ENCODE results near the gene BCKDK.

BCKDK gene

DNA sequence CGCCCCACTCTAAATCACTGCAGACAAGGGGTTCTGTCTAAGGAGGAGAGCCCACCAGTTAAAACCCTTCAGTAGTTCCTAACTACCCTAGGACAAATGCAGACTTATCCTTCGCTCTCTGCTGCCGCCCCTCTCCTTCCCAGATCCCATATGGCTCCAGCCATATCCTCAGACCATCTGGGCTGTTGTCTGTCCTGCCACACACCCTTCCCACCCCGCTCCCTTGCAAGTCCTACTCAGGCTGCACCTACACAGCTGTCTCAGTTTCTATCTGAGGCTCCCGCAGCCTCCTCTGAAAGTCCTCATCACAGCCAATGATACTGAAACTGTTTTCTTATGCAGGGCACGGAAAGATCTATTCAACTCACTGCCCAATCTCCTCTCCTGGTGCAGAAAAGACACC is 720 bp upstream of the BCKDK start:
- TF ChIP-seq ZNF324 (tag by site-specific recombination; IDR thresholded peaks at IDR 0.05) (no peak), ZNF600 (tag by site-specific recombination; IDR thresholded peaks at IDR 0.05) (peak; percentile 51)
- Histone ChIP-seq H3K9me3 (ENCODE audit: control insufficient read depth, insufficient read depth, low read depth, low read length) (no peaks in the 10 kb centered on the region), H3K4me1 (ENCODE audit: control insufficient read depth, insufficient read depth, low read length) (no peaks in the 10 kb centered on the region; the same call in none of the 2 replicates), H3K36me3 (ENCODE audit: control insufficient read depth in 2 of 2, insufficient read depth in 1 of 2, low read length in 2 of 2) (peaks cover 0 to 33% of the 10 kb centered on the region in 2 experiments; a peak in 1 of 3 replicates), H3K27ac (ENCODE audit: extremely low read depth, low read depth, low read length) (no peak overlapping the region; the same call in 1 of the 2 replicates), H3K4me3 (ENCODE audit: low read depth, low read length) (no peak overlapping the region)
- CTCF ChIA-PET: interaction anchor here (1.4 kb wide), 1 partner anchor 33 kb away, joined by 3 read pairs; no protein-coding TSS in a partner anchor
- POLR2A ChIA-PET: interaction anchor here (0.6 to 2.0 kb wide), 6 partner anchors 10 to 89 kb away, joined by 3 to 6 read pairs (median 4); partner anchors contain the start of genes KAT8, ZNF646 and ZNF668

DNA sequence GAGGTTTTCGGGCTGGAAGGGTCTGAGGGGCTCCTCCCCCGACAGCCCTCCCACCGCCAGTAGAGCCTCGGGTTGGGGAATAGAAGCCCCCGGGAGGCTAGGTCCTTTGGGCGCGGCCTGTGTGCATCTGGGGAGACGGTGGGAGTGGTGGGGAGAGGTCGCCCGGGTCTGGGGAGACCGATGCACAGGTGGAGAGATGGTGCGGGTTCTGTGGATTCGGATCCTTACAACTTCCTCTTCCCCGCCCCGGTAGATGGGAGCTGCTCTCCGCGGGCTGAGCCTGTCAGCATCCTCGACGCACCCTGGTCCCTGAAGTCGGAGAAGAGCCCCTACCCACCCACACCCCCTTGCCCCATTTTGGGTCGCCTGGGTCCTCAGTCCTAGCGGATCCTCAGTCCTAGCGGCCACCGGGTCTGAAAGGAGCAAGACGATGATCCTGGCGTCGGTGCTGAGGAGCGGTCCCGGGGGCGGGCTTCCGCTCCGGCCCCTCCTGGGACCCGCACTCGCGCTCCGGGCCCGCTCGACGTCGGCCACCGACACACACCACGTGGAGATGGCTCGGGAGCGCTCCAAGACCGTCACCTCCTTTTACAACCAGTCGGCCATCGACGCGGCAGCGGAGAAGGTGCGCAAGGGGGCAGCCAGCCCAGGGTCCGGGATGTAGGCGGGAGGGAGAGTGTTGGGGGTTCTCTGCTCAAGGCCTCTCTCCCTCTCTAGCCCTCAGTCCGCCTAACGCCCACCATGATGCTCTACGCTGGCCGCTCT is 790 bp downstream of the BCKDK start:
- TF ChIP-seq KLF9 (tag by site-specific recombination; IDR thresholded peaks at IDR 0.05; ENCODE audit: low read depth): peak; percentile 10
- TF ChIP-seq, protein P1, sequence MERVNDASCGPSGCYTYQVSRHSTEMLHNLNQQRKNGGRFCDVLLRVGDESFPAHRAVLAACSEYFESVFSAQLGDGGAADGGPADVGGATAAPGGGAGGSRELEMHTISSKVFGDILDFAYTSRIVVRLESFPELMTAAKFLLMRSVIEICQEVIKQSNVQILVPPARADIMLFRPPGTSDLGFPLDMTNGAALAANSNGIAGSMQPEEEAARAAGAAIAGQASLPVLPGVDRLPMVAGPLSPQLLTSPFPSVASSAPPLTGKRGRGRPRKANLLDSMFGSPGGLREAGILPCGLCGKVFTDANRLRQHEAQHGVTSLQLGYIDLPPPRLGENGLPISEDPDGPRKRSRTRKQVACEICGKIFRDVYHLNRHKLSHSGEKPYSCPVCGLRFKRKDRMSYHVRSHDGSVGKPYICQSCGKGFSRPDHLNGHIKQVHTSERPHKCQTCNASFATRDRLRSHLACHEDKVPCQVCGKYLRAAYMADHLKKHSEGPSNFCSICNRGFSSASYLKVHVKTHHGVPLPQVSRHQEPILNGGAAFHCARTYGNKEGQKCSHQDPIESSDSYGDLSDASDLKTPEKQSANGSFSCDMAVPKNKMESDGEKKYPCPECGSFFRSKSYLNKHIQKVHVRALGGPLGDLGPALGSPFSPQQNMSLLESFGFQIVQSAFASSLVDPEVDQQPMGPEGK (tag by site-specific recombination; IDR thresholded peaks at IDR 0.05): peak; percentile 14; the same call in 1 of the 2 replicates
- no peak for TF ChIP-seq ZNF140 (tag by site-specific recombination; IDR thresholded peaks at IDR 0.05)
- TF ChIP-seq ZNF324 (tag by site-specific recombination; IDR thresholded peaks at IDR 0.05): no peak
- POLR2A ChIA-PET: interaction anchor here (1.0 to 1.1 kb wide), 2 partner anchors 9 to 33 kb away, joined by 3 to 4 read pairs; partner anchors contain the start of gene KAT8
- Histone ChIP-seq H3K4me3 (ENCODE audit: low read depth, low read length) (peak overlapping the region; percentile 94), H3K36me3 (ENCODE audit: control insufficient read depth in 2 of 2, insufficient read depth in 1 of 2, low read length in 2 of 2) (peaks cover 0 to 43% of the 10 kb centered on the region in 2 experiments; a peak in 1 of 3 replicates), H3K27ac (ENCODE audit: extremely low read depth, low read depth, low read length) (peak overlapping the region; percentile 76; the same call in 1 of the 2 replicates), H3K4me1 (ENCODE audit: control insufficient read depth, insufficient read depth, low read length) (no peaks in the 10 kb centered on the region; the same call in none of the 2 replicates), H3K9me3 (ENCODE audit: control insufficient read depth, insufficient read depth, low read depth, low read length) (no peaks in the 10 kb centered on the region)
- CTCF ChIA-PET: interaction anchor here (0.7 to 0.8 kb wide), 2 partner anchors 33 to 224 kb away, joined by 3 read pairs; no protein-coding TSS in a partner anchor

DNA sequence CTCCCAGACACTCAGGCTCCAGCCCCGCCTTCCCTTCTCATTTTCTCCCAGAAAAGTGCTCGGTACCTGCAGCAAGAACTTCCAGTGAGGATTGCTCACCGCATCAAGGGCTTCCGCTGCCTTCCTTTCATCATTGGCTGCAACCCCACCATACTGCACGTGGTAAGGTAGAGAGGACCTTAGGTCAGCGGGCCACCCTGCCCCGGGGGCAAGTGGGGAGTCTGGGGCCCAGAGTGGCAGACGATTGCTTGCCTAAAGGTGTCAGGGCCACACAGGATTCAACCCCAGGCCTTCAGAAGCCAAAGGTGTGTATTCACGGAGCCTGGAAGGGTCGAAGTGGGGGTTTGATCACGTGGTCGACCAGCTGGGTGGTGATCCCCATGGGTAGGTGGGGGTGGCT is 1.4 kb downstream of the BCKDK start:
- Histone ChIP-seq H3K4me1 (ENCODE audit: control insufficient read depth, insufficient read depth, low read length) (no peaks in the 10 kb centered on the region; the same call in none of the 2 replicates), H3K9me3 (ENCODE audit: control insufficient read depth, insufficient read depth, low read depth, low read length) (no peaks in the 10 kb centered on the region), H3K27ac (ENCODE audit: extremely low read depth, low read depth, low read length) (no peak overlapping the region), H3K4me3 (ENCODE audit: low read depth, low read length) (no peak overlapping the region), H3K36me3 (ENCODE audit: control insufficient read depth in 2 of 2, insufficient read depth in 1 of 2, low read length in 2 of 2) (peaks cover 0 to 43% of the 10 kb centered on the region in 2 experiments; a peak in 1 of 3 replicates)
- ChIA-PET CTCF (interaction anchor here (0.5 to 0.8 kb wide), 2 partner anchors 32 to 224 kb away, joined by 3 to 4 read pairs; no protein-coding TSS in a partner anchor), POLR2A (interaction anchor here (1.0 to 1.1 kb wide), 2 partner anchors 8 to 33 kb away, joined by 3 to 4 read pairs; partner anchors contain the start of gene KAT8)
- TF ChIP-seq PRDM1 (tag by site-specific recombination; IDR thresholded peaks at IDR 0.05): no peak

DNA sequence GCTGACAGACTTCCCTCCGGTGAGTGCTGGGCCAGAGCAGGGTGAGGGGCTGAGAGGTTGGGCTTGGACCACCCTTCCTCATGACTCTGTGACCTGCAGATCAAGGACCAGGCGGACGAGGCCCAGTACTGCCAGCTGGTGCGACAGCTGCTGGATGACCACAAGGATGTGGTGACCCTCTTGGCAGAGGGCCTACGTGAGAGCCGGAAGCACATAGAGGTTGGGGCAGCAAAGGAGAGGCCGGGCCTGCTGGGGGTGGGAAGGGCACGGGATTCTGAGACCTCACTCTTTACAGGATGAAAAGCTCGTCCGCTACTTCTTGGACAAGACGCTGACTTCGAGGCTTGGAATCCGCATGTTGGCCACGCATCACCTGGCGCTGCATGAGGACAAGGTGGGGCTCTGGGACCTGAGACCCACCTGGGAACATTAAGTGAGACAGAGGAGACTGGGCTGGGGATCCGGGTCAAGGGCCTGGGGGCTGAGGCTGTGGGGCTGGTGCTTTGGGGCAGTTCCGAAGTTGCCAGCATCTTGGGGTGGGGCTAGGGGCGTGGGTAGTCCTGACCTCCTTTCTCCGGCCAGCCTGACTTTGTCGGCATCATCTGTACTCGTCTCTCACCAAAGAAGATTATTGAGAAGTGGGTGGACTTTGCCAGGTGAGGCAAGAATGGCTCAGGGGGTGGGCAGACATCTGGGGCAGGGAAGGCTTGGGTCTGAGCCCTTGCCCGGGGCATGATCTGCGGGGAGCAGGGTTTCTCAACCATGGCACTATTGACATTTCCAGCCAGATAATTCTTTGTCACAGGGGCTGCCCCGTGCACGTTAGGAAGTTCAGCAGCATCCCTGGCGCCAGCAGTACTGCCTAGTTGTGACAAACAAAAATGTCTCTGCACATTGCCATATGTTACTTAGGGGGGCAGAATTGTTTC is 2.2 kb downstream of the BCKDK start:
- H3K4me3 ChIP-seq (ENCODE audit: low read depth, low read length): no peak overlapping the region
- CTCF ChIA-PET: interaction anchor here (0.5 to 0.8 kb wide), 2 partner anchors 32 to 223 kb away, joined by 3 to 4 read pairs; no protein-coding TSS in a partner anchor
- no peaks in the 10 kb centered on the region for H3K9me3 ChIP-seq (ENCODE audit: control insufficient read depth, insufficient read depth, low read depth, low read length)
- POLR2A ChIA-PET: interaction anchor here (1.0 to 1.1 kb wide), 2 partner anchors 7 to 32 kb away, joined by 3 to 4 read pairs; partner anchors contain the start of gene KAT8
- no peak overlapping the region for H3K27ac ChIP-seq (ENCODE audit: extremely low read depth, low read depth, low read length)
- peaks cover 0 to 43% of the 10 kb centered on the region in 2 experiments; a peak in 1 of 3 replicates for H3K36me3 ChIP-seq (ENCODE audit: control insufficient read depth in 2 of 2, insufficient read depth in 1 of 2, low read length in 2 of 2)
- no peaks in the 10 kb centered on the region; the same call in none of the 2 replicates for H3K4me1 ChIP-seq (ENCODE audit: control insufficient read depth, insufficient read depth, low read length)
- TF ChIP-seq GLI4 (tag by site-specific recombination; IDR thresholded peaks at IDR 0.05): no peak
- no peak for TF ChIP-seq ZNF791 (tag by site-specific recombination; IDR thresholded peaks at IDR 0.05)
- no peak for TF ChIP-seq GFI1B (tag by site-specific recombination; IDR thresholded peaks at IDR 0.05)
- no peak for TF ChIP-seq ZNF776 (tag by site-specific recombination; IDR thresholded peaks at IDR 0.05; ENCODE audit: borderline replicate concordance)
- TF ChIP-seq ZEB2 (tag by site-specific recombination; IDR thresholded peaks at IDR 0.05): no peak
- no peak for TF ChIP-seq ZNF341 (tag by site-specific recombination; IDR thresholded peaks at IDR 0.05; ENCODE audit: low read depth)
- TF ChIP-seq ZNF155 (tag by site-specific recombination; IDR thresholded peaks at IDR 0.05): no peak
- TF ChIP-seq ZNF248 (tag by site-specific recombination; IDR thresholded peaks at IDR 0.05): no peak
- no peak for TF ChIP-seq ZNF324 (tag by site-specific recombination; IDR thresholded peaks at IDR 0.05)
- no peak for TF ChIP-seq ZNF211 (tag by site-specific recombination; IDR thresholded peaks at IDR 0.05; ENCODE audit: low read depth)
- TF ChIP-seq, protein P2, sequence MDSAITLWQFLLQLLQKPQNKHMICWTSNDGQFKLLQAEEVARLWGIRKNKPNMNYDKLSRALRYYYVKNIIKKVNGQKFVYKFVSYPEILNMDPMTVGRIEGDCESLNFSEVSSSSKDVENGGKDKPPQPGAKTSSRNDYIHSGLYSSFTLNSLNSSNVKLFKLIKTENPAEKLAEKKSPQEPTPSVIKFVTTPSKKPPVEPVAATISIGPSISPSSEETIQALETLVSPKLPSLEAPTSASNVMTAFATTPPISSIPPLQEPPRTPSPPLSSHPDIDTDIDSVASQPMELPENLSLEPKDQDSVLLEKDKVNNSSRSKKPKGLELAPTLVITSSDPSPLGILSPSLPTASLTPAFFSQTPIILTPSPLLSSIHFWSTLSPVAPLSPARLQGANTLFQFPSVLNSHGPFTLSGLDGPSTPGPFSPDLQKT (IDR thresholded peaks at IDR 0.05; ENCODE audit: borderline replicate concordance, low read depth, low read length): no peak
- TF ChIP-seq ZNF623 (tag by site-specific recombination; IDR thresholded peaks at IDR 0.05): no peak
- no peak for TF ChIP-seq ZNF629 (tag by site-specific recombination; IDR thresholded peaks at IDR 0.05)
- no peak for TF ChIP-seq ZNF23 (tag by site-specific recombination; IDR thresholded peaks at IDR 0.05; ENCODE audit: borderline replicate concordance)
- no peak for TF ChIP-seq SALL2 (tag by site-specific recombination; IDR thresholded peaks at IDR 0.05; ENCODE audit: borderline replicate concordance)
- no peak for TF ChIP-seq ZNF184 (tag by site-specific recombination; IDR thresholded peaks at IDR 0.05)

All from HEK293 (cell line).